Measurements from ENCODE around the gene VPS39.
"Not testable (repeated sequence)": the region's sequence is repeated elsewhere in the genome, so short reads cannot be mapped to it uniquely, and the experiment has no call there.

Gene VPS39

GRCh38 chr15:42207674-42208579, at the start of gene VPS39:
TSS of gene VPS39 (minus strand) at chr15:42208304. CDS start at chr15:42208153, 151 bp downstream.
- DNase-seq (ENCODE audit: low spot score) = peak; percentile 92

GRCh38 chr15:42253300-42253699, 45.2 kb upstream of the VPS39 start:
- DNase-seq (ENCODE audit: low spot score) = no peak

- DNase-seq (ENCODE audit: low spot score) = no peak
Observed at GRCh38 chr15:42240823-42241222, 32.7 kb upstream of the VPS39 start.

- DNase-seq (ENCODE audit: low spot score) = no peak
Observed at GRCh38 chr15:42239528-42240182, 31.6 kb upstream of the VPS39 start.

GRCh38 chr15:42233107-42233506, 25.0 kb upstream of the VPS39 start:
- DNase-seq (ENCODE audit: low spot score) = no peak

GRCh38 chr15:42232606-42233005, 24.5 kb upstream of the VPS39 start:
- no peak for DNase-seq (ENCODE audit: low spot score)

GRCh38 chr15:42231088-42231487, 23.0 kb upstream of the VPS39 start:
- DNase-seq (ENCODE audit: low spot score) = no peak

- DNase-seq (ENCODE audit: low spot score) = not testable (repeated sequence)
Observed at GRCh38 chr15:42228981-42229380, 20.9 kb upstream of the VPS39 start.

- no peak for DNase-seq (ENCODE audit: low spot score)
Observed at GRCh38 chr15:42228036-42228435, 19.9 kb upstream of the VPS39 start.

- no peak for DNase-seq (ENCODE audit: low spot score)
Observed at GRCh38 chr15:42226648-42227047, 18.5 kb upstream of the VPS39 start.

GRCh38 chr15:42220216-42220615, 12.1 kb upstream of the VPS39 start:
- DNase-seq (ENCODE audit: low spot score) = no peak

GRCh38 chr15:42218953-42219592, 11.0 kb upstream of the VPS39 start:
- DNase-seq (ENCODE audit: low spot score) = peak; percentile 56

- no peak for DNase-seq (ENCODE audit: low spot score)
Observed at GRCh38 chr15:42217568-42217967, 9.5 kb upstream of the VPS39 start.

- DNase-seq (ENCODE audit: low spot score) = no peak
Observed at GRCh38 chr15:42215913-42216829, 8.1 kb upstream of the VPS39 start.

- DNase-seq (ENCODE audit: low spot score) = no peak
Observed at GRCh38 chr15:42214600-42214999, 6.5 kb upstream of the VPS39 start.

GRCh38 chr15:42213511-42213910, 5.4 kb upstream of the VPS39 start:
- DNase-seq (ENCODE audit: low spot score) = no peak

GRCh38 chr15:42210696-42211095, 2.6 kb upstream of the VPS39 start:
- DNase-seq (ENCODE audit: low spot score) = no peak

GRCh38 chr15:42206406-42206805, 1.7 kb downstream of the VPS39 start:
- DNase-seq (ENCODE audit: low spot score) = no peak

- DNase-seq (ENCODE audit: low spot score) = no peak
Observed at GRCh38 chr15:42203891-42204290, 4.2 kb downstream of the VPS39 start.

- no peak for DNase-seq (ENCODE audit: low spot score)
Observed at GRCh38 chr15:42202653-42203052, 5.5 kb downstream of the VPS39 start.

- no peak for DNase-seq (ENCODE audit: low spot score)
Observed at GRCh38 chr15:42201801-42202200, 6.3 kb downstream of the VPS39 start.

GRCh38 chr15:42199126-42199525, 9.0 kb downstream of the VPS39 start:
- DNase-seq (ENCODE audit: low spot score) = no peak
